ENCODE results near the gene CENPQ.

Gene CENPQ

GRCh38 chr6:49541936-49542335 is 78.8 kb downstream of the CENPQ start:
- no peak for DNase-seq
